GM12891 (cell line): ENCODE results near the gene KRR1.

ENCODE experiments used
- POLR2A ChIP-seq: IDR thresholded peaks from 2 replicates; pipeline ENCODE4 v1.6.1; 2011; ENCODE audit warnings: low read depth, low read length, control low read depth
- TAF1 ChIP-seq: IDR thresholded peaks from 2 replicates; pipeline ENCODE4 v1.6.1; 2011; ENCODE audit warnings: low read depth, low read length, control low read depth

DNA sequence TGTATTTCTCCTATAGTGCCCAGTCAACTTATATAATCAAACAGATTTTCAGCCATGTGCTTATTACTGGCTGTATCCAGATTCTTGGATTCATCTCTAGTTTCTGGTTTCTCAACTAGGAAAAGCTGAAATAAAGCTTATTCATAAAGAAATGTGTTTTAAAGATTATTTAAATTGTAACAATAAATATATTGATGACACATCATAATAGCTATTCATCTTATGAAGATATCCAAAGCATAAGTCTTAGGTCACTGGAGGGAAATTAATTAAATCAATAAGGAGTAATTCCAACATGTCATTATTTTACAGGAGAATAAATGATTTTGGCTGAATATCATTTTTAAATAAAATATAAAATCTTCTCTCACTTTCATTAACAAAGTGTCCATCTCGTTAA, 32.1 kb upstream of the KRR1 start:
- no peak for TF ChIP-seq POLR2A
- no peak for TF ChIP-seq TAF1
